Stimulated activated CD8-positive, alpha-beta memory T cell treated with anti-CD3 and anti-CD28 coated beads, Interleukin-2, amount 100 ng/mL, for 48 hours (primary cell): ENCODE measurements around the gene PNMA8B.

Experiments used
- DNase-seq, 2 donors: peaks; one replicate each; pipeline ENCODE4 v3.0.0-alpha.2; 2020; ENCODE audit warnings: low read depth in 2 of 2

Gene PNMA8B

DNA sequence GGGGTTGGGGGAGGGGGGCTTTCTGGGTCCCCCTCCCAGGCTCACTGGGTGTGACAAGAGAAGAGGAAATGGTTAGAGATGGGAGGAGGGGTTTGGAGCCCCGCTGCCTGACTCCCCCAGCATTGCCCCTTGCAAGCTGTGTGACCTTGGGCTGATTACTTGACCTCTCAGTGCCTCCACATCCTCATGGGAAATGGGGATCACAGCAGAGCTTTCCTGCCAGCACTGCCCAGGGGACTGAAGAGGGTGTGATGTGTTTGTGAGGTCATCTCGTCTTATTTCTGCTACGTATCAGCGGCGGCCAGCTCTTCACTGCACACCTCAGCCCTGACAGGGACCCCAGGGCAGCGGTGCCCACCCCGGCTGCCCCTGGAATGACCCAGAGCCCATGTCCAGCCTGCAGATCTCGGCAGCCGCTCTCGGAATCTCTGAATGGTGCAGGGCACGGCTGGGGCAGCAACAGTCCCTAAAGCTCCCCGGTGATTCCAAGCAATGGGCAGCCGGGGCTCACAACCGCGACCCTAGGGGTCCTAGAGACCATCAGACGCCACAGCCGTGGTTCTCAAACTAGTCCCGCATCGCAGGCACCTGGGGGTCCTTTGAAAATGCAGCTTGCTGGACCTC, 8.4 kb downstream of the PNMA8B start:
- DNase-seq = no peak

DNA sequence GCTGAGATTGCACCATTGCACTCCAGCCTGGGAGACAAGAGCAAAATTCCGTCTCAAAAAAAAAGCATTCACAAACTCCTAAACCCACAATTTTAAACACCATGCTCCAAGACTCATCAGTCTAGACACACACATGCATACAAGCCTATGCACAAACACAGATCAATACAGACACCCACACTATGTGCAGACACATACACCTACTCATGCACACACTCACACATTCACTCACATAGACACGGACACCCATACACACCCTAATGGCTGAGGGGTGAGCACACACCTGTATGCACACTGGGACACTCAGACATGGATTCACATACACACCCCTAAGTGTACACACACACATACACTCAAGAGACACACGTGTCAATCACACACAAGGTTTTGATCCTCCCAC, 9.3 kb downstream of the PNMA8B start:
- DNase-seq = no peak

DNA sequence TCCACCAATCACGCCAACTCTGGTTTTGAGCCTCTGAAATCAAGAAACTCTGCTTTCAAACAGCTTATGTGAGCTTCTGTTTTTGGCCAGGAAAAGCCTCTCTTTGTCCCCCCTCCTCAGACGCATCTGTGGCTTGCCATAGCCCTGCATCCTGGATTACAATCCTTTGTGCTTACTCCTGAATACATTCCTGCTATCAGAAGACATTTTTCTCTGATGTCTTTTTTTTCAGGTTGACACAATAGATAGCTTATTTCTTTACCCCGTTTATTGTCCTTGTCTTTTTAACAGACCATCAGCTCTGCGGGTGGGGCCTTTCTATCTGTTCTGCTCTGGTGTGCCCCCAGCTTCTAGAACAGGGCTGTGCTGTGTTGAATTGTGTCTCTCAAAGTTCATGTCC, 11.0 kb downstream of the PNMA8B start:
- DNase-seq = no peak

DNA sequence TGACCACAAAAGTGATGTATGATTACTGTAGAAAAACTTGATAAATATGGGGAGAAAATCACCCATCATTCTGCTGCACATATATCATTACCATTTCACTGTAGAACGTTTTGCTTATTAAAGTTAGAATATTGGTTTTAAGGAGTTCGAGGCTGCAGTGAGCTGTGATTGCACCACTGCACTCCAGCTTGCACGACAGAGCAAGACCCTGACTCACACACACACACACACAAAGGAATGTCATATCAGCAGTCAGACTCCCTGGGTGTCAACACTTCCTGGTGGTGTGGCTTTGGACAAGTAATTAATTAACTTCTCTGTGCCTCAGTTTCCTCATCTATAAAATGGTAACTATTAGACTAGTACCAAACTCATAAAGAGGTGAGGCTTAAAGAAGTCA, 13.0 kb downstream of the PNMA8B start:
- DNase-seq = no peak

DNA sequence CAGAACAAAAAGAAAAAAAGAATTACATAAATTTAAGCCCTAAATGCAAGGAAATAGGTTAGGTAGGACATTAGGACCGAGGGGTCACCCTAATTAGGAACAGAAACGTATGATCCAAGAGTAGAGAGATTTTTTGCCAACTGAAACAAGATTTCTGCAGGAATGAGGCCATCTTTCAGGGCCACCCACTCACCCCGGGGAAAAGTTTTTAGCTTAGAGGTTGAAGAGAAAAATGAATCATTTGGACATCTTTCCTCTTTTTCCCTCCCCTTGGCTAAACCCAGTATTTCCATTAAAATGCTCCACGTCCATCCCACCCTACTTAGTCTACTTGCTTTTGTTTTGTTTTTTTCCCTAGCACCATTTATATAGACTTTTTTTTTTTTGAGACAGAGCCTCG, 13.7 kb downstream of the PNMA8B start:
- DNase-seq = no peak

DNA sequence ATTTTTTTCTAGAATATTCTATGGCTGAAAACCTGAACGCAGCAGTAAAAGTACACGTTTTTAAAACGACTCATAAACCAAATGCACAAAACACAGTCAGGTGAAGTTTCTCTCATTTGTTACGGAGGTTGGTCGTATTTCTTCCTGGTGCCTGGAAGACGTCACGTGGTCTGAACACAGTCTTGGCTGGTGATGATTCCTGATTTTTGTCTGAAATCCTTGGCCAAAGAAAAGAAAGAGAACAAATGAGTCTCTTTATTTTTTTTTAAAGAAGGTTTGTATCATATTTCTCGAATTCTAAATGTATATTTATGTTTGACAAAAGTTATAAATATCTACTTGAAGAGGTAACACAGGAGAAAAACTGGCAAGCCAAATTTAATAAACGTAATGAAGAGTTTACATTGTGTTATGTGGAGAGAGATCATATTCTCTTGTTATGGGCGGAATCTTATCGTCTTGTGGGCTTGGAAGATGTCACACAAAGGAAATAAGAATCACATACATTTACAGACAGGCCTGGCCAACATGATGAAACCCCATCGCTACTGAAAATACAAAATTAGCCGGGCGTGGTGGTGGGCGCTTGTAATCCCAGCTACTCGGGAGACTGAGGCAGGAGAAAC, 14.3 kb downstream of the PNMA8B start:
- no peak for DNase-seq

DNA sequence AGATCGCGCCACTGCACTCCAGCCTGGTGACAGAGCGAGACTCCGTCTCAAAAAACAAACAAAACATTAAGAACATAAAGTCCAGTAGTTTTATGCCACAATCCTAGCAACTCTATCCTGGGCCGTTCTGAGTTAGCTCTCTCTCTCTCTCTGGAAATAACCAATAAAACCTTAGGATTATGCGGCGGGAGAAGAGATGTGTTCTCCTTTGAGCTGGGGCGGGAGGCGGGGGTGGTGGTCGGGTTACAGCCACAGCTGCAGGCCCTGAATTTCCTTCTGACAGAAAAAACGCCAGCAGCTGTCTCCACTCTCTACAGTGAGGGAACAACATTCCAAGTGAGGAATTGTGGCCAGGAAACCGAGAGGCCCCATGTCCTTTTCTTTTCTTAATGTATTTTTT, 15.3 kb downstream of the PNMA8B start:
- DNase-seq = no peak

DNA sequence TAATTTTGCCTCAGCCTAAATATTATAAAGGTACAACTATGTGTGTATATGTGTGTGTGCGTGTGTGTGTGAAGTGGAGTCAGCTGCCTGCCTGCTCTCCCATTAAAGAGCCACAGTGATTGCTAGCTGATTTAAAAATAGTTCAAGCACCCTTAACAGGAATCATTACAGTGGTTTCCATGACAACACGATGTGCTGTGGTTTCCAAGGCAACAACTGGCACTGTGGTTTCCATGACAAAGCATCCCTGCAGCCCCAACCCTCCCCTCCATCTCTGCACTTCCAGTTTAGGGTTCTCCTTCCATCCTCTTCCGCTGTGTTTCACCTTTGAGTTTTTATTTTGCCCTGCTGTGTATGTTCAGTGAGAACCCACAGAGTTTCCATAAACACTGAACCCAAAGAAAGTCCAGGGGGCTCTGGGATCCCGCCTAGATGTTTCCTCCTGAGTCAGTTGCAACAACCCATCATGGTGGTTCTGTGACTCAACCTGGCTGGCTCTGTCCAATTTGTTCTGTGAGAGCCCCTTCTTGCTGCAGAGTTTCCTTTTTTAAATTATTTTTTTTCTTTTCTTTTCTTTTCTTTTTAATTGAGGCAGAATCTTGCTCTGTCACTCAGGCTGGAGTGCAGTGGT, 17.2 kb downstream of the PNMA8B start:
- DNase-seq = no peak

DNA sequence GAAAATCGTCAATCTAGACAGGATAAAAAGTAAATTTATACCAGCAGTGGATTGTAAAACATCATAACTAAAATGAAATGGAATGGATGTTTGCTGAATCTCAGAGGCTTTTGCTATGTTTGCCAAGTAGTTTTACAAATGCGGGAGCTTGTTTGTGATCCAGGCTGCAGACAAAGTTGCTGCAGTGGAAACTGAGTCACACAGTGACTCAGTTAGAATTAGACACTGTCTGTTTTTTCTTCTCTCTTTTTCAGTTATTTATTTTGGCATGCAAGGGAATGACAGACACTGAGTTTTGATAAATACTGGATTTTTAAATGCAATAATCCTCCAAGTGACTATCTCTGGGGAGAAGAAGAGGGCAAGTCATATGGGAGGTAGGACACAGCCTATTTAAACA, 19.7 kb downstream of the PNMA8B start:
- no peak for DNase-seq

DNA sequence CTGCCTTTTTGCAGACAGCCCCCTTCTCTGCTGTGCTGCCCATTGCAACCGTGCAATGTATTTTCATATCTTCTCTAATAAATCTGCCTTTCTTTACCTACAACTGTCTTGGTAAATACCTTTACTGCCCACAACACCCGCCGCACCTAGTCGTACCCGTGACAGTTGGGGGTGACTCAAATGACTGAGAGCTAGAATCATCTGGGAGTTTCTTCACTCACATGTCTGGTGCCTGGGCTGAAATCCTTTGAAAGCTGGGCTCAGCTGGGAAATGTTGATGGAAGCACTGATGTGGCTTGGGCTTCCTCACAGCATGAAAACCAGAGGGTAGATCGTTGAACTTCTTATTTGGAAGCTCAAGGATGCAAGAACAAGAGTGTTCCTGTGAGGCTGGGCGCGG, 21.5 kb downstream of the PNMA8B start:
- DNase-seq = no peak

DNA sequence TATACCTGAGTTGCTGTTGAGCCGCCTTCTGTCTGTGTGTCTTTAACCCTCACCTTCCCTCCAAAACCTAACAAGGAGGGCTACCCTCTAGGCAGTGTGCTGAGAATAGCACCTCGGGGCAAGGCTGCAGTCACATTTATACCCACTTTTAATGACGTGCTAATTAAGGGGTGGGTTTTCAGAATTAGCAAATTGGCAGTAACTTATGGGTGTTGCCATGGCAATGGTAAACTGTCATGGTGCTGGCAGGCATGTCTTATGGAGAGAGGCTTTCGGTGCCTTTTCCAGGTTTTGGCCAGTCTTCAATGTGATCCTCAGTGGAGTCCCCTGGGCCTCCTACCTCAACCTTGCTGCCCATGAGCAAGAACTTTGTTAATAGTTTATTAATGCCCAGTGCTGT, 23.1 kb downstream of the PNMA8B start:
- DNase-seq = no peak

DNA sequence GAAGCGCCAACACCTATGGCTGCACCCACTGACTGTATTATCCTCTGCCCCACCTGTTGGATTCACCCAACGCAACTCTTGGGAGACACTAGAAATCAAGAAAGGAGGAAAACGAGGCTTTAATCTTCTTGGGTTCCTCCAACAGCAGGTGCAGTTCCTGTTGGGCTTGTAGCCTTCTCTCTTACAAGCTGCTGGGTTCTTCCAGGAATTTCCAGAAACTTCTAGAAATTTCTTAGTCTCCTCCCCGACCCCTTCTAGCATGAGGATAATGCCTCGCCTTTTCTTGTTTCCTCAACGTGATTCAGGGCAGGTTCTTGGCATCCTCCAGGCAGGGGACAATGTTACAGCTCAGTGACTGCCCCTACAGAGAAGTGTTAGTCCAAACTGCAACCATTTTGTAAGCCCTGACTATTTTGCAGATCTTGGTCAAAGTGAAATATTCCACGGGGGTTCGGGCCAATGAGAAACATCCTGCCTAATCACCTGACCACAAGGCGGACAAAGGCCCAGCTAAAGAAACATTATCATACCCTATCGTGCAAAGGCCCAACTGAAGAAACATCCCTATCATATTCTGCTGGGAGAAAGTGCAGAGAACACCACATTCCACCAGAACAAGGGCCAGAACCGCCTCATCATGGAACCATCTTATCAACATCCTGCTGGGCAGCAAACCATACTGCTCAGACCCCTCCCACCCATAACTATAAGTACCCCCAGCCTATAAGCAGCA, 23.7 kb downstream of the PNMA8B start:
- DNase-seq = no peak

DNA sequence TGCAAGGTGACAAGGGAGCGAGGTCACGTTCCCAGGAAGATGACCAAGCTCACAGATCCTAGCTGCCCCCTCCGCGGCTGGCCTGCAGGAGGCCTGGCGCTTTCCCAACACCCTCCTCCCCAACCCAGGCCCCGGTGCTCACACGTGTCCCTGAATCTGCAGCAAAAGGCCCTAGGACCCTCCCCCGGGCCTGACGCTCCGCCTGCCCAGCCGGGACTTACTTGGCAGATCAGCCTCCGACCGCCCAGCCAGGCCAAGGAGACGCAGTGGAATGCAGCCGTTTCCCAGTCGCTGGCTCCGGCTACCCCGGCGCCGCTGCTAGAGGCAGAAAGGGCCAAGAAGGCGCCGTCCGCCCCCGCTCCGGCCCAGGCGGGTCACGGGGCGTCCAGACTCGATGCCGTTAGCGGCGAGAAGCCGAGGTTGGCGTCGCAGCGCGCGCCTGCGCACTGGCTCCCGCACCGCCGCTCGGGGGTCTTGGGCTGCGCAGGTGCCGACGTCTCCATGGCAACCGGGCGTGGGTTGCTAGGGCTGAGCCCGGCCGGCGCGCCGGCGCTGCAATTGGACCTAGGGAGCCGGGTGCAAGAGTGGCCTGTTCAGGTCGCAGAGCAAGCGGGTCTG, 24.4 kb downstream of the PNMA8B start, which contains the start of gene PNMA8A:
Gene PNMA8A (minus strand): TSS at position 448 of the 618 bp plus-strand sequence. CDS start 528 bp downstream, outside the sequence.
- DNase-seq = no peak

DNA sequence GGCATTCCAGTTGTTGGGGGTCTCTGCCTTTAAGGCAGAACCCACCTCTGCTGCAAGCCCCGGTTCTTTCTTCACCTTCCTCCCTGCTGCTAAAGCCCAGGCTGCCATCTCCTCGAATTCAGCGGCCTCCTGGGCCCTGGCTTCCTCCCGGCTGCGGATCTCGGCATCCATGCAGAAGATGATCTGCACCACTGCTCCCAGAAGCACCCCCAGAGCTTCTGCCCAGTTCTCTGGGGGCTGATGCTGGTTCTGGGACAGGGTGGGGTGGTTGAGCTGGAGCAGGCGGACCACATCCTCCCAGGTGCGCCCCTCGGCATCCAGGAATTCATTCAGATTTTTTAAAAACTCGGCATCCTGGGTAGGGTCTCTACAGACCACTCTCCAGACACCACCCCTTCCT, 25.3 kb downstream of the PNMA8B start:
- no peak for DNase-seq

DNA sequence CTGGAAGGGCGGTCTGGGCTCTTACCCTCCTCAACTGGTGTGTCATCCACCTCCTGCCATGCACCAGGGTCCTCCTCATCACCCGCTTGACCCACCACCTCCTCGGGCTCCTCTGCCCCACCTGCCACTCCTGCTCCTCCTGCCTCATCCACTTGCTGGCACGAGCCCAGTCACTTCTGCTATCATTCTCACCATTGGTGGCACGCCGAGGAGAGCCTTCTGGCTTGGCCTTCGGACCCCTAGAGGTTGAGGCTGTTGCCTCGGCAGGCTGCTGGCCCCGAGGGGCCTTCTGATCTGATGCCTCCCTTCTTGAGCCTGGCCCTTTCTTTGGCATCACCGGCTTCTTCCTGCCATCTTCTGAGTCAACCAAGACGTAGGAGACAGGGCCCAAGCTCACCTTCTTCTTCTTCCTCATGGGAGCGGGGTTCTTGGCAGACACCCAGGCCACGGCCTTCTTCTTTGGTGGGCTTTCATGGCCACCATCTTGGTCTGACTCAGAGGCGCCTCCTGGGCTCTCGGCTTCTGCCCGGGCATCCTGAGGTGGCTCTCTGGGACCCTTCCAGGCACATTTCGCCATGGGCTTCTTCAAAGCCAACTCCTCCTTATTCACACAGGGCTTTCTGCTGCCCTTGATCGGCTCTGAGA, 26.0 kb downstream of the PNMA8B start:
- no peak for DNase-seq

DNA sequence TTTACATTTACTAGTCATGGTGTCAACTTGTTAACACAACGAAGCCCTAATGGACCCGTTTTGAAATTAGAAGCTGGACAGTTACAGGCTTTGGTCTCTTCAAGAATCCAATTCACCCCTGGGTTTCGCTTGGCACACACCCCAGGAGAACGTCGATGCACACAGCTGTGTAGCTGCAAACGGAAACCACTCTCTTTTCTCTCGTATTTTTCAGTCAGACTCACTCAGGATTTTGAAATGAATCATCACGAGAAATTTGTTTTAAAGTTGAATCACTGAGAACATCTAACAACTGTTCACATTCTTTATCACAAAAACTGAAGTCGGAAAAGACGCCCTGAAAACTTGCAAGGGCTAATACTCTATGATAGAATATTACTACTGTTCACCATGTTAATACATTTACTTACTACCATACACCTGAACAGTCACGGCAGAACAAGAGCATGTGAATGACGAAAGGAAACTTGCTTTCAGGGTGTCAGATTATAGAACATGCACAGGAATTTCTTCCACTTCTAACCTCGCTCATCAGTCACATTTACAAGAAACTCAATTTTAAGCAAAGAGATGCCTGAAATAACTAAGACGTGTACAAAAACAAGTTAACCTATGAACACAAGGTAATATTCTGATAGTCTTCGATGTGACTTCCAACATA, 29.0 kb downstream of the PNMA8B start:
- no peak for DNase-seq

DNA sequence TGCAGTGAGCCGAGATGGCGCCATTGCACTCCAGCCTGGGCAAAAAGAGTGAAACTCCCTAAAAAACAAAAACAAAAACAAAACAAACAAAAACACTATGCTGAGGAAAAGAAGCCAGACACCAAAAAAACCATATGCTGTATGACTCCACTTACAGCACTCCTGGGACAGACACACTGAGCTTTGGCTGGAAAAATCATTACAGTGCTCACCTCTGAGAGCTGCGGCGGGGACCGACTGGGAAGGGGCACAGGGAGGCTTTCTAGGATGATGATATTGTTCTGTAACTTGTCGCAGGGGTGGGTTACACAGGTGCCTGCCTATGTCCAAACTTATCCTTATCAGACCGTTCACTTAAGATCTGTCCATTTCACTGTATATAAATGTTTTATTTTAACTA, 32.2 kb downstream of the PNMA8B start:
- no peak for DNase-seq

DNA sequence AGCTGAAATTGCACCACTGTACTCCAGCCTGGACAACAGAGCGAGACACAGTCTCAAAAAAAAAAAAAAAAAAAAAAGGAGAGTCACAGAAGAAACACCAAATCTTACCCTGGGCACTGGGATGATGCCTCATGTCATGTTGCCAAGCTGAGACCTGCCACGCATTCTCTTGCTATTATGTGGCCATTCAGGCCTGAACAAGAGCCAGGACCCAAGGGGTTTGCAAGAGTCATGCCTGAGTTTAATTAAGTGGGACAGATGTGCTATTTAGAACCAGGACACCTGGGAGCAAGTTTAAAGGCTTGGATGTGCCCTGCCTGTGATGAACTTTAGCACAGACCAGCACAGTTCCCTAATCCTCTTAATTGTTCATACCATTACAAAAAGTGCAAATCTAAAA, 34.1 kb downstream of the PNMA8B start:
- DNase-seq = no peak

DNA sequence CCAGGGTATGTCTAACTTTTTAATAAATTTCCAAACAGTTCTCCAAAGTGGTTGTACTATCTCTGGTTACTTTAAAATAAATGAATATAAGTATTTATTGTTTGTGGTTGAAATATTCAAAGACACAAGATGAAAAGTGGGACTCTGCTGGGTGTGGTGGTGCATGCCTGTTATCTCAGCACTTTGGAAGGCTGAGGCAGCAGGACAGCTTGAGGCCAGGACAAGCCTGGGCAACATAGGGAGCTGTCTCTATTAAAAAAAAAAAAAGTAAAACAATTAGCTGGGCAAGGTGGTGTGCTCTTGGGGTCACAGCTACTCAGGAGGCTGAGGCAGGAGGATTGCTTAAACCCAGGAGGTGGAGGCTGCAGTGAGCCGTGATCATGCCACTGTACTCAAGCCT, 34.7 kb downstream of the PNMA8B start:
- no peak for DNase-seq

DNA sequence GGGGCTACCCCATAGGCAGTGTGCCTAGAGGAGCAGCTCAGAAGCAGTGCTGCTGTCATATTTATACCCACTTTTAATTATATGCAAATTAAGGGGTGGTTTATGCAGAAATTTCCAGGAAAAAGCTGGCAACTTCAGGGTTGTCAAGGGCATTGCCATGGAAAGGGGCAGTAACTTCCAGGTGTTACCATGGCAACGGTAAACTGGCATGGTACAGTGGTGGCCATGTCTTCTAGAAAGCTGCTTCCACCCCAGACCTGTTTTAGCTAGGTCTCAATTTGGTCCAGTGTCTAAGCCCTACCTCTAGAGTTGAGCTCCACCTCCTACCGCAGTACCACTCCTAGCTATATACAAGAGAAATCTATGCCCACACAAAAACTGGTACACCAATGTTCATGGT, 35.6 kb downstream of the PNMA8B start:
- DNase-seq = no peak

DNA sequence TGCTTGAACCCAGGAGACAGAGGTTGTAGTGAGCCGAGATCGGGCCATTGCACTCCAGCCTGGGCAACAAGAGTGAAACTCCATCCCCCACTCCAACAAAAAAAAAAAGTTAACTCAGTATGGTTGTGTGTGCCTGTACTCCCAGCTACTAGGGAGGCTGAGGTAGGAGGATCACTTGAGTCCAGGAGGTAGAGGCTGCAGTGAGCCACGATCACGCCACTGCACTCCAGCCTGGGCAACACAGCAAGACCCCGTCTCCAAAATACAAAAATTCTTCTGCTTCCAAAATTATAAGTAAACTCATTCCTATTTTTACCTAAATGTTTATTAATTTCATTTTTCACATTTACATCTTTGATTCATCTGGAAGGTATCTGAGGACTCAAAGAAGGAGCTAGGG, 38.7 kb downstream of the PNMA8B start:
- DNase-seq = no peak
